ENCODE measurements around the gene ELF5. TPM values are rescaled to one million over a fixed set of nuclear protein-coding genes. Genes with fewer than 3 reads are reported as not detected.
A peak's percentile ranks its signal among the peaks of the same experiment; 100 is the strongest.

Gene ELF5
- total and polyA plus RNA-seq, 11 donors, result not detected

DNA sequence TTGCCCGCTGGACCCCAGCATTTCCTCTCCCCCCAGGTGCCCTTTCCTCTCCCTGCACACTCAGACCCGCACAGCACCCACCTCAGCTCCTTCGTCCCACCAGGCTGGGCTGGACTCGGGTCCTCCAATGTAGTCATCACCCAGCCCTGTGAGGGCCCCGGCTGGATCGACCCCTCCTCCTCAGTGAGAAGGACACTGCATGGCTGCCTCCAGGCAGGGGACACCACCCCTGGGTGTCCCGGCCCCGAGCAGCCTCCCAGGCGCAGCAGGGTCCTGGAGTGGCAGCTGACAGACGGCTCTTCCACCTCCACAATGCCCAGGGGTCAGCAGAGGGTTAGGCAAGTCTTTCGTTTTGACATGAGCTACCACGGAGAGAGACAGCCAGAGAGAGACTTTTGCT lies 11.1 kb upstream of the ELF5 start:
- H3K4me1 ChIP-seq, result no peaks in the 10 kb centered on the region
- H3K9me3 ChIP-seq, result no peaks in the 10 kb centered on the region
- ATAC-seq (no peak), DNase-seq (peak in 1 of 5 donors; percentile 52)
- no peak for TF ChIP-seq POLR2A (IDR thresholded peaks at IDR 0.05)
- TF ChIP-seq, protein P1, sequence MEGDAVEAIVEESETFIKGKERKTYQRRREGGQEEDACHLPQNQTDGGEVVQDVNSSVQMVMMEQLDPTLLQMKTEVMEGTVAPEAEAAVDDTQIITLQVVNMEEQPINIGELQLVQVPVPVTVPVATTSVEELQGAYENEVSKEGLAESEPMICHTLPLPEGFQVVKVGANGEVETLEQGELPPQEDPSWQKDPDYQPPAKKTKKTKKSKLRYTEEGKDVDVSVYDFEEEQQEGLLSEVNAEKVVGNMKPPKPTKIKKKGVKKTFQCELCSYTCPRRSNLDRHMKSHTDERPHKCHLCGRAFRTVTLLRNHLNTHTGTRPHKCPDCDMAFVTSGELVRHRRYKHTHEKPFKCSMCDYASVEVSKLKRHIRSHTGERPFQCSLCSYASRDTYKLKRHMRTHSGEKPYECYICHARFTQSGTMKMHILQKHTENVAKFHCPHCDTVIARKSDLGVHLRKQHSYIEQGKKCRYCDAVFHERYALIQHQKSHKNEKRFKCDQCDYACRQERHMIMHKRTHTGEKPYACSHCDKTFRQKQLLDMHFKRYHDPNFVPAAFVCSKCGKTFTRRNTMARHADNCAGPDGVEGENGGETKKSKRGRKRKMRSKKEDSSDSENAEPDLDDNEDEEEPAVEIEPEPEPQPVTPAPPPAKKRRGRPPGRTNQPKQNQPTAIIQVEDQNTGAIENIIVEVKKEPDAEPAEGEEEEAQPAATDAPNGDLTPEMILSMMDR (IDR thresholded peaks at IDR 0.05), result no peak
- H3K36me3 ChIP-seq, result no peaks in the 10 kb centered on the region
- WGBS, 4 donors, result 66 to 74% (median 67%) methylated on average over 10 to 12 of the region's 12 CpGs
- no peak overlapping the region for H3K27ac ChIP-seq
- H3K4me3 ChIP-seq, result no peak overlapping the region
- intact Hi-C loops (cut with DNase I), result no loop called here
- peaks cover 0 to 4% (median 0%) of the 10 kb centered on the region in 9 donors for H3K27me3 ChIP-seq

DNA sequence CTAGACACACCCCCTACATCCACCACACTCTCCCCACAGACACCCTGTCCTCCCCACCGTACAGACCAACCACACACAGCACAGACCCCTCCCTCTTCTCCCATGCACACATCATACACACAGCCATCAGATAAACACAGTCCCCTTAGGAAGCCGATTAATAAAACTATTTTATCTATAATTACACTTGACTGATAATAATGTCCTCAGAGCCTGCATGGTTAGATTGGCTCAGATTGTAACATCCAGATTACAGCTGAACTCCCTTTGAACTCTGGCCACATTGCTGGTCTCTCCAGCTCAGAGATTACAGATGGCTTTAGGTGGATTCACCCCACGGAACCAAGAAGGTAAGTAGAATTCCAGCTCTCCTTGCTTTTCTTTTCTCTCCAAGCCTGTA lies 9.5 kb upstream of the ELF5 start:
- Histone ChIP-seq H3K4me3 (no peak overlapping the region), H3K27ac (no peak overlapping the region), H3K36me3 (no peaks in the 10 kb centered on the region), H3K27me3 (peaks cover 0 to 4% (median 0%) of the 10 kb centered on the region in 9 donors), H3K9me3 (no peaks in the 10 kb centered on the region), H3K4me1 (no peaks in the 10 kb centered on the region)
- intact Hi-C loops (cut with DNase I), result no loop called here
- 41 to 53% (median 46%) methylated on average over 3 of the region's 3 CpGs for WGBS, 4 donors
- TF ChIP-seq, protein P1 (IDR thresholded peaks at IDR 0.05), result no peak
- no peak for TF ChIP-seq POLR2A (IDR thresholded peaks at IDR 0.05)
- ATAC-seq (no peak), DNase-seq (no peak)

DNA sequence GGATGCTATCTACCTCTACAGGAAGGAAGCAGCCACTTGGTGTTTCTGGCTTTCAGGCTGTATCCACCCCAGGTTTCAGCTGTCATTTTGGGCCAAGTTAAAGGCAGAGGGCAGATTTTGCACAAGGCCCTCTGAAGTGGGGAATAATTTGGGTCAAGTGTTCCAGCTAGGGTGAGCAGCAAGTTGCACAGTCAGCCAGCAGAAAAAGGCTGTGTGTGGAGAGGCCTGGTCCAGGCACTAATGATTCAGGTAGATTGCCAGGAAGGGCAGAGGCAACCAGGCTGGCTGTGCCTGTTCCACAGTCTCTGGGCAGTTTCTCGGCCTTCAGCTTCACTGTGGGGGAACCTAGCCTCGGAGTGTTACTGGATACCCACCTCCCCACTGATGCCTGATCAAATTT lies 8.6 kb upstream of the ELF5 start:
- DNase-seq, result no peak
- no peak for TF ChIP-seq POLR2A (IDR thresholded peaks at IDR 0.05)
- TF ChIP-seq, protein P1 (IDR thresholded peaks at IDR 0.05), result no peak
- H3K4me1 ChIP-seq, result no peaks in the 10 kb centered on the region
- 59 to 80% (median 72%) methylated on average over 2 of the region's 2 CpGs for WGBS, 4 donors
- no peak overlapping the region for H3K27ac ChIP-seq
- no peak overlapping the region for H3K4me3 ChIP-seq
- H3K36me3 ChIP-seq, result no peaks in the 10 kb centered on the region
- no peak for ATAC-seq
- intact Hi-C loops (cut with DNase I), result no loop called here
- no peaks in the 10 kb centered on the region for H3K9me3 ChIP-seq
- H3K27me3 ChIP-seq, result peaks cover 0 to 4% (median 0%) of the 10 kb centered on the region in 9 donors

DNA sequence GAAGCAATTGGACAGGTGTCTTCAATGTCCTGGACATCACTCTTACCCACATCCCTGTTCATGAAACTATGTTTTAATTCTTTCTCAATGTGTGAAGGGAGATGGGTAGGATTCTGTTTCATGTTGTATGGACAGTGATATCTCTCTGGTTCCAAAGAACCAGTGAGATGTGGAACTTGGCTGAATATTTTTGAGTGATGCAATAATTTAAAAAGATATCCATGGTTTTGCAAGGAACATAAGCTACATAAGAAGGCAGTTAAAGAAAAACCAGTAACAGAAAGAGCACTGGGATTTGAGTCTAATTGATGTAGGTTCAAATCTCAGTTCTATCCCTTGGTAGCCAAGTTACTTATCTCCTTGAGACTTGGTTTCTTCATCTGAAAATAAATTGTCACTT lies 7.7 kb upstream of the ELF5 start:
- peaks cover 0 to 4% (median 0%) of the 10 kb centered on the region in 9 donors for H3K27me3 ChIP-seq
- H3K4me3 ChIP-seq, result no peak overlapping the region
- no peaks in the 10 kb centered on the region for H3K36me3 ChIP-seq
- DNase-seq, result no peak
- no peak overlapping the region for H3K27ac ChIP-seq
- no peaks in the 10 kb centered on the region for H3K9me3 ChIP-seq
- intact Hi-C loops (cut with DNase I), result no loop called here
- ATAC-seq, result no peak
- H3K4me1 ChIP-seq, result no peaks in the 10 kb centered on the region
- TF ChIP-seq POLR2A (IDR thresholded peaks at IDR 0.05), result no peak
- TF ChIP-seq, protein P1 (IDR thresholded peaks at IDR 0.05), result no peak
